BJ (cell line): Measurements from ENCODE around the gene INTS15. TPM values are rescaled to one million over a fixed set of nuclear protein-coding genes. Genes with fewer than 3 reads are reported as not detected.

Experiments
- CTCF ChIA-PET: fragments of 350-600 bp; formaldehyde crosslinking; extraction: SDS; loops from one replicate; lab custom pipeline; 2021; ENCODE audit warnings: antibody characterized with exemption, inconsistent platforms; lab: Yijun Ruan, JAX
- POLR2A ChIA-PET: fragments of 300-600 bp; sonication (Branson Sonifier 250); formaldehyde crosslinking; extraction: SDS; loops from one replicate; lab custom pipeline; 2021; ENCODE audit warnings: antibody characterized with exemption; lab: Charles Lee
- DNase-seq: peaks from one replicate; pipeline ENCODE4 v3.0.0-alpha.2; 2011; ENCODE audit warnings: low read depth
- H3K27me3 ChIP-seq: 2 replicates; pipeline ENCODE4 v1.6.0; 2011; ENCODE audit warnings: low read length; ENCODE audit not compliant: control insufficient read depth, insufficient read depth
- H3K36me3 ChIP-seq: 2 replicates; pipeline ENCODE4 v1.5.1; 2011; ENCODE audit warnings: low read length; ENCODE audit not compliant: control insufficient read depth, insufficient read depth
- H3K4me3 ChIP-seq: 2 replicates; pipeline ENCODE4 v1.5.1; 2011; ENCODE audit warnings: low read depth, mild to moderate bottlenecking, control low read depth, low read length
- polyA plus RNA-seq: library from polyadenylated mRNA; depleted of rRNA; stranded (reverse); fragments of >200 nt; gene quantifications from 2 replicates; pipeline ENCODE4 v1.2.3, GENCODE V29; 2011
- TF ChIP-seq, protein P1 (sequence below): IDR thresholded peaks from 2 replicates; pipeline ENCODE4 v1.5.1; 2011; ENCODE audit warnings: low read depth, mild to moderate bottlenecking, control low read depth, inconsistent platforms, low read length, moderate library complexity; ENCODE audit not compliant: insufficient read depth

The INTS15 gene
- polyA plus RNA-seq, 1 experiment: 22.6 TPM

DNA sequence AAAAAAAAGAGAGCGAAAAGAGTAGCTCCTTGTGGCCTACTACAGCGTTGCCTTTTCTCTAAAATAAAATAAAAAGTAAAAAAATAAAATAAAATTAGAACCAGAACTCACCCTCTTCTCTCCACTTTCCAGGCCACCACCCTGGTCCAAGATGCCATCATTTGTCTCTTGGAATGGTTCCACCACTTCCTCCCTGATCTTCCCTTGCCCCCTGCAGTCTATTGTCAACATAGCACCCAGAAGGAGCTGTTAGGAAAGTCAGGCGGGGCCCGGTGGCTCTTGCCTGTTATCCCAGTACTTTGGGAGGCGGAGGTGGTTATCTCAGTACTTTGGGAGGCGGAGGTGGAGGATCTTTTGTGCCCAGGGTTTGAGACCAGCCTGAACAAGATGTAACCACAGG lies 31.0 kb upstream of the INTS15 start:
- Histone ChIP-seq H3K4me3 (no peak overlapping the region), H3K36me3 (no peaks in the 10 kb centered on the region), H3K27me3 (0 out of 2 replicates have a peak, but pooled peaks cover 1% of the 10 kb centered on the region)
- POLR2A ChIA-PET: no interaction called here
- TF ChIP-seq, protein P1, sequence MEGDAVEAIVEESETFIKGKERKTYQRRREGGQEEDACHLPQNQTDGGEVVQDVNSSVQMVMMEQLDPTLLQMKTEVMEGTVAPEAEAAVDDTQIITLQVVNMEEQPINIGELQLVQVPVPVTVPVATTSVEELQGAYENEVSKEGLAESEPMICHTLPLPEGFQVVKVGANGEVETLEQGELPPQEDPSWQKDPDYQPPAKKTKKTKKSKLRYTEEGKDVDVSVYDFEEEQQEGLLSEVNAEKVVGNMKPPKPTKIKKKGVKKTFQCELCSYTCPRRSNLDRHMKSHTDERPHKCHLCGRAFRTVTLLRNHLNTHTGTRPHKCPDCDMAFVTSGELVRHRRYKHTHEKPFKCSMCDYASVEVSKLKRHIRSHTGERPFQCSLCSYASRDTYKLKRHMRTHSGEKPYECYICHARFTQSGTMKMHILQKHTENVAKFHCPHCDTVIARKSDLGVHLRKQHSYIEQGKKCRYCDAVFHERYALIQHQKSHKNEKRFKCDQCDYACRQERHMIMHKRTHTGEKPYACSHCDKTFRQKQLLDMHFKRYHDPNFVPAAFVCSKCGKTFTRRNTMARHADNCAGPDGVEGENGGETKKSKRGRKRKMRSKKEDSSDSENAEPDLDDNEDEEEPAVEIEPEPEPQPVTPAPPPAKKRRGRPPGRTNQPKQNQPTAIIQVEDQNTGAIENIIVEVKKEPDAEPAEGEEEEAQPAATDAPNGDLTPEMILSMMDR: peak; percentile 51
- no peak for DNase-seq
- CTCF ChIA-PET: interaction anchor here (0.7 to 1.7 kb wide), 7 partner anchors 8 to 43 kb away, joined by 3 to 7 read pairs (median 4); no protein-coding TSS in a partner anchor

DNA sequence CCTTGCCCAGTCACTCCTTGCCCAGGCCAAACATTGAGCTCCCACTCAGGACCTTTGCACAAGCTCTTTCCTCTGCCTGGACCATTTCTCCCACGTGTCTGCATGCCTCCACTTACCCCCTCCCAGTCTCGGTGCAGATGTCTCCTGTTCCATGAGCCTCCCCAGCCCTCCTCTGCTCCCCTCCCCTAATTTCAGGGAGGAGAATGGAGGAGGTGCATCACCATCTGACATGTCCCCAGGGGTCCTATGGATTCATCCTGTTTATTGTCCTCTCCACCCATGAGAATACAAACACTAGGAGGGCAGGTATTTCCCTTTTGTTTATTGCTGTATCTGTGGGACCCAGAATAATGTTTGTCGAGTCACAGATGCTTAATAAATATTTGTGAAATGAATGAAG lies 29.9 kb upstream of the INTS15 start:
- no peak for DNase-seq
- TF ChIP-seq, protein P1: no peak
- ChIA-PET POLR2A (no interaction called here), CTCF (interaction anchor here (0.8 to 0.9 kb wide), 2 partner anchors 7 to 35 kb away, joined by 3 read pairs; no protein-coding TSS in a partner anchor)
- Histone ChIP-seq H3K27me3 (0 out of 2 replicates have a peak, but pooled peaks cover 1% of the 10 kb centered on the region), H3K4me3 (no peak overlapping the region), H3K36me3 (no peaks in the 10 kb centered on the region)

DNA sequence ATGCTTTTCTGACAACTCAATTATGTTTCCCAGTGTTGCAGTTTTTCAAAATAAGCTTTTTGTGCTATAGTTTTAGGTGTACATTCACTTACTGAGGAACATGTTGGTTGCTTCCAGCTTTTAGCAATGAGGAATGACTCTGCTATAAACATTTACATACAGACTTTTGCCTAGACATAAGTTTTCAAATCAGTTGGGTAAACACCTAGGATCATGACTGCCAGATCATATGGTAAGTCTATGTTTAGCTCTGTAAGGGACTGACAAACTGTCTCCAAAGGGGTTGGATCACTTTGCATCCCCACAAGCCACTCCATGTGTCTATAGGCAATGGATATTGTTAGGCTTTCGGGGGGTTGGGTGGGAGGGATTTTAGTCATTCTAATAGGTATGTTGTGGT lies 27.7 kb upstream of the INTS15 start:
- H3K36me3 ChIP-seq: no peaks in the 10 kb centered on the region
- H3K4me3 ChIP-seq: no peak overlapping the region
- 0 out of 2 replicates have a peak, but pooled peaks cover 1% of the 10 kb centered on the region for H3K27me3 ChIP-seq
- POLR2A ChIA-PET: no interaction called here
- CTCF ChIA-PET: no interaction called here
- TF ChIP-seq, protein P1: no peak
- DNase-seq: no peak

DNA sequence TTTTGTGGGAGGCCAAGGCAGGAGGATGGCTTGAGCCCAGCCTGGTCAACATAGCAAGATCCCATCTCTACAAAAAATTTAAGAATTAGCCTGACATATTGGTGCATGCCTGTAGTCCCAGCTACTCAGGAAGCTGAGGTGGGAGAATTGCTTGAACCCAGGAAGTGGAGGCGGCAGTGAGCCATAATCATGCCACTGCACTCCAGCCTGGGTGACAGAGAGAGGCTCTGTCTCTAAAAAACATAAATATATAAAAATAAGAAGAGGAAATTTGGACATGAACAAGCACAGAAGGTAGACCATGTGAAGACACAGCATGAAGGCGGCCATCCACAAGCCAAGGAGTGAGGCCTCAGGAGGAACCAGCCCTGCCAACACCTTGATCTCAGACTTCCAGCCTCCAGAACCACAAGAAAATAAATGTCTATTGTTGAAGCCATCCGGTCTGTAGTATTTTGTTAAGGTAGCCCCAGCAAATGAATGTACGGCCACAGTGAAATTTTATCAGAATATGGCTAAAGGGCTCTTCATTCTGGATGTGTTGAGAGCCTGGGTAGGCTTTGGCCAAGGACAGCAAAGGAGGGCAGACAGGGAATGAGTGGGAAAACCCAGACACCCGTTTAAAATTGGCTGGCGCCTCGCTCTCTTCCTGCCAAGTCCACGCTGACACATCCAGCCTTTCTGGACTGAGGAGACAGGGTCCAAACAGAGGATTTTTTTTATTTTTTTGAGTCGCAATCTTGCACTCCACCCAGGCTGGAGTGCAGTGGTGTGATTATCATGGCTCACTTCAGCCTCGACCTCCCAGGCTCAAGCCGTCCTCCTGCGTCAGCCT lies 25.7 kb upstream of the INTS15 start:
- CTCF ChIA-PET: no interaction called here
- H3K4me3 ChIP-seq: no peak overlapping the region
- TF ChIP-seq, protein P1: no peak
- H3K36me3 ChIP-seq: no peaks in the 10 kb centered on the region
- POLR2A ChIA-PET: no interaction called here
- DNase-seq: no peak
- 0 out of 2 replicates have a peak, but pooled peaks cover 1% of the 10 kb centered on the region for H3K27me3 ChIP-seq

DNA sequence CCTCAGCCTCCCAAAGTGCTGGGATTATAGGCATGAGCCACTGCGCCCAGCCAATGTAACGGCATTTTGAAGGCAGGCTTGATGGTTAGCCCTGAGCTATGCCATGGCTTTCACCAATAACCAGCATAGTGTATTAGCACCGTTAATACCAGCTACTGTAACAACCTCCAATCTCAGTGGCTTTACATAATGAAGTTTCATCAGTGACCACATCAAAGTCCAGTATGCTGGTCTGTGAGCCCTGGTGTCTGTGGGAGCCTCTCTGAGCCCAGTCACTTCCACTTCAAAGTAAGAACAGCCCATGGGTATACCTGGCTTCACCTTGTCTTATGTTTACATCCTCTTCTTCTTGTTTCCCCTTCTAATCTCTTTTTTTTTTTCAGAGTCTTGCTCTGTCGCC lies 24.2 kb upstream of the INTS15 start:
- DNase-seq: no peak
- no peak overlapping the region for H3K4me3 ChIP-seq
- H3K27me3 ChIP-seq: no peaks in the 10 kb centered on the region
- TF ChIP-seq, protein P1: no peak
- CTCF ChIA-PET: no interaction called here
- no peaks in the 10 kb centered on the region for H3K36me3 ChIP-seq
- POLR2A ChIA-PET: no interaction called here
